Activated CD4-positive, CD25-positive, alpha-beta regulatory T cell treated with anti-CD3 and anti-CD28 coated beads, Interleukin-2, amount 50 U/mL, for 72 hours (primary cell): ENCODE measurements around the gene FDXR.
A peak's percentile ranks its signal among the peaks of the same experiment; 100 is the strongest.

Experiments
- DNase-seq: peaks from one replicate; pipeline ENCODE4 v3.0.0; 2021

The FDXR gene

DNA sequence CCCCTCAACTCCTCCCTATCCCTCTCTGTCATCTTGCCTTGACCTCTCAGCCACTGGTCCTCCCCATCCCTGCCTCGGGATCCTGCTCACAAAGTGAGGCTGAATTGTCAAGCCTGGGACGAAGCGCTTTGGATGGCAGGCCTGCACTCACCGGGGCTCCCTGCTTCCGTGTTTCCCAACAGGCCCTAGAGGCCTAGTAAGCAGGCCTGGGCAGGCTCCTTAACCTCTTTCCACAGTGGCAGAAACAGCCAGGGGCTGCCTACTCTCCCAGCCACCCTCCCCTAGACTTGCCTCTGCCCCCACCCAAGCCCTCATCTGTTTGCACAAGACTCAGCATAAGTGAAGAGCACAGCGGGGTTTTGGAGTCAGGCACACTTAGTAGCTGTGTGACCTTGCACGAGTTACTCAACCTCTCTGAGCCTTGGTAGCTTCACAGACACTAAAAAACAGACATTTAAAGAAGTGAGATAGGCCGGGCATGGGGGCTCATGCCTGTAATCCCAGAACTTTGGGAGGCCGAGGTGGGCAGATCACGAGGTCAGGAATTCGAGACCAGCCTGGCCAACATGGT is 25.7 kb upstream of the FDXR start:
- DNase-seq: no peak

DNA sequence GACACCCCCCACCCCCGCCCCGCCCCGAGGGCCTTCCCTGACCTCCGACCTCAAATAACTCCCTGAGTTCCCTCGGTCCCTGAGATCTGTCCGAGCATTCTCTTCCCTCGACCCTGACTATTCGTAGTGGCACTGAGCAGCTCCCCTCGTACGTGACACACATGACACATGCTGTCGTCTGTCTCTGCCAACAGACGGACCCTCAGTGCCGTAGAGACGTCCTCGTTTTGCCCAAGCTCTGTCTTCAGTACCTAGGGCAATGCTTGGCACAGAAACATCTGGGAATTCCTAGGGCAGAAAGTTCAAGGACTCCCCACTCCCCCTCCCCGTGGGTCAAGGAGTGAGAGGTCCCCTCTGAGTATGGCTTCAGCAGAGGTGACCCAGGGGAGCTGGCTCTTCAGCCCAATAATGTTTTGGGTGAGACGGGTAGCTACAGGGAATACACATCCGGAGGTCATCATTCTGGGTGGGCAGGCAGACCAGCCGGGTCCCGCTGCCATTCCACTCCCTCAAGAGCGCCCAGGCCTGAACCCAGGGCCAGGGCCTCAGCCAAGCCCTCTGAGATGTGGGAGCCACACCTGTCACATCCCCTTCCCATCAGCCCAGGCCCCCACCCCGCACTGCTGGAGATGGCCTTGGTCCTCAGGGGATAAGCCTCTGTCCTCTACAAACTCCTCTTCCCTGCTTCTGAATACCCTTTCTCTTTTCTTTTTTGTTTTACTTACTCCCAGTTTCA is 21.3 kb upstream of the FDXR start:
- DNase-seq: no peak

GRCh38 chr17:74892974-74893911 is 20.4 kb upstream of the FDXR start, which contains the start of gene FADS6:
Gene FADS6, minus strand, starts transcription at chr17:74893633. Its CDS starts 38 bp downstream, at chr17:74893595.
- no peak for DNase-seq

GRCh38 chr17:74892013-74892841 is 19.4 kb upstream of the FDXR start:
- DNase-seq: no peak

DNA sequence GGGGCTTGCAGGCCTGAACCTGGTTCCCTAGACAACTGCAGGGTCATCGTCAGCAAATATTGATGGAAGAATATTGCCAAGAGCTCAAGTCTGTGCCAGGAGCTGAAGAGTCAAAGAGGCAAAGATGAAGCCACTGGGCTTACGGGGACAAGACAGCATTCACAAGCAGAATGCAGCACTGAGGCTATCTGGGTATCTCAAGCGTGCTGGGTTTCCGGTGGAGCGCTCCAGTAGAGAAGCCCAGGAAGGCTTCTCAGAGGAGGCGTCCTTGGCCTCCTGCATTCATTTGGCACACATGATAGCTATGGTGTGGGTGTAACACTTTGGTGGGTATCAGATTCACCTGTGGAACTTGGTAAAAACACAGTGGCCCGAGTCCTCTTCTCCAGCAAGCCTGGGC is 17.8 kb upstream of the FDXR start:
- DNase-seq: no peak

DNA sequence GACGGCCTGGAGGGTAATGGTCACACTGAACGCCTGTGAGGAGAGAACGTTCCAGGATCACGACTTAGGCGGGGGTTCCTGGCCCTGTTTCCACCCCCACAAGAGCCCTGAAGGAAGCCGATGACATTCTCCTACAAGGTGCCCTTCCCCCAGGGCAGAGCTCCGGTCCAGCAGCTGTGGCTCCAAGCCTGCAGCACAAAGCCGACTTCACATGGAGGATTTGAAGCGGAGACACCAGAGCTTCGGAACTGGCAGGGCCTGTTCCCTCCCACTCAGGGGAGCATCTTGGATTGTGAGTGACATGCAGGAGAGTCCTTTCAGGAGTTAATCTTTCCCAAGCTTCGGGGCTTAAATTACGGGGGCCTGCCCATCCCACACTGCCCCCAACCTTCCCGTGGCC is 15.7 kb upstream of the FDXR start:
- DNase-seq: no peak

DNA sequence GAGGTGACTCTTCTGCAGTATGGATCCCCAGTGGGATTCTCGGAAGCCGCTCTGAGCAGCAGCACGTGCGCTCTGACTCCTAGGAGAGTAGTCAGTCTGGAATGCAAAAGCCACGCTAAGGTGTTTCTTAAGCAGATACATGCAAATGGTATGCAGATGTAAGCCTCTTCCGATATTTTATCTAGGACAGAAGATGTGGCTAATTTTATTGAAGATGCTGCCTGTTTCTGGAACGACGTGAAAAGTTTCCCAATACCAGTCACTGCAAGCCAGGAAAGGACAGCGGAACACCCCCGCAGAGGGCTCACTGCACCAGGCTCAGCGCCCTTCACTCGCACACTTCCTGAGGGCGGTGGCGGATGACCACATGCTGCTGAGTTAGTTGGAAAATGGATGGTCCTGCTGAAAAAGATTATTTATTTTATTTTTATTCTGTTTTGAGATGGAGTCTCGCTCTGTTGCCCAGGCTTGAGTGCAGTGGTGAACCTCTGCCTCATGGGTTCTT is 10.5 kb upstream of the FDXR start:
- DNase-seq: no peak

DNA sequence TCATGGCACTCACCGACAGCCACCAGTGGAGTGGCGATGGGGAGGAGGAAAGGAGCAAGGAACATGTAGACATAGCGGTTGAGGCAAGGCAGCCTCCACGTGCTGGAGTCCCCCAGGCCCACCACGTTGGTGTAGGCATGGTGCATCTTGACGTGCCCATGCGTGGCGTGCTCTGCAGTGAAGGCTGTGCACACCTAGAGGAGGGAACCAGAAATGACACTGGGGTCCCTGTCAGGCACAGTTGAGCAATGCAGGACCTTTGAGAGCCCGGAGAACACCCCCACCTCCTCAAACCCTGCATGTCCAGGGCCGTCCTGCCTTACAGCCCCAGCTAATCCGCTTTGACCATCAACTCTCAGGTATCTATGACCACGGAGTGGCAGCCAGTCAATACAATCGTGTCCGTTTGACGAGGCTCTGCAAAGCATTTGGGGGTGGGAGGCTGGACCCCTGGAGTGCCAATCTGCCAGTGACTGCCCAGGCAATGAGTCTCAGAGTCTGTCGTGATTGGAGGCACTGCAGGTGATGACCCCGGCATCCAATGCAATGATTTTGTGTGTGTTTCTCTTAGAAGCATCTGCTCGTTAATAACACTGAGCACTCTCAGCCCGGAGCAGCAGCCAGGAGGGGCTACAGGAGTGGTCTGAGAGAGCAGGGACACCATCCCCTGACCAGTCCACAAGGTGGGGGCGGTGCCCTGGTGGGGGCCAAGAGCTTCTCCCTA is 9.9 kb upstream of the FDXR start:
- DNase-seq: no peak

DNA sequence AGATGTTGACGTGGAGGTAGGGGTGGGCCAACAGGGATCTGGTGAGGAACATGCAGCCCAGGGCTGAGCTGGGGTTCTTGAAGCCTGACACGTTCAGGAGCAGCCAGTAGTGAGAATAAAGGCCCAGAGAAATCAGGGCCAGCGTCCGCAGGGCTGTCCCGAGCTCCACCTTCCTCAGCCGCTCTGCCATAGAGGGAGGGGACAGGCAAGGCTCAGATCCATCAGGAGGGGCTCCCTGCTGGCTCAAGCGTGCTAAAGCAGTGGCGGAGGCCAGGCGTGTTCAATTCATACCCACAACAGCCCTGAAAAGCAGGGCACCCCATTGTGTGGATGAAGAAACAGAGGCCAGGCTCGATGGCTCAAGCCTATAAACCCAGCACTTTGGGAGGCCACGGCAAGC is 8.3 kb upstream of the FDXR start:
- no peak for DNase-seq

GRCh38 chr17:74879308-74879707 is 6.5 kb upstream of the FDXR start:
- no peak for DNase-seq

- no peak for DNase-seq
Observed at GRCh38 chr17:74878658-74879057, 5.9 kb upstream of the FDXR start.

DNA sequence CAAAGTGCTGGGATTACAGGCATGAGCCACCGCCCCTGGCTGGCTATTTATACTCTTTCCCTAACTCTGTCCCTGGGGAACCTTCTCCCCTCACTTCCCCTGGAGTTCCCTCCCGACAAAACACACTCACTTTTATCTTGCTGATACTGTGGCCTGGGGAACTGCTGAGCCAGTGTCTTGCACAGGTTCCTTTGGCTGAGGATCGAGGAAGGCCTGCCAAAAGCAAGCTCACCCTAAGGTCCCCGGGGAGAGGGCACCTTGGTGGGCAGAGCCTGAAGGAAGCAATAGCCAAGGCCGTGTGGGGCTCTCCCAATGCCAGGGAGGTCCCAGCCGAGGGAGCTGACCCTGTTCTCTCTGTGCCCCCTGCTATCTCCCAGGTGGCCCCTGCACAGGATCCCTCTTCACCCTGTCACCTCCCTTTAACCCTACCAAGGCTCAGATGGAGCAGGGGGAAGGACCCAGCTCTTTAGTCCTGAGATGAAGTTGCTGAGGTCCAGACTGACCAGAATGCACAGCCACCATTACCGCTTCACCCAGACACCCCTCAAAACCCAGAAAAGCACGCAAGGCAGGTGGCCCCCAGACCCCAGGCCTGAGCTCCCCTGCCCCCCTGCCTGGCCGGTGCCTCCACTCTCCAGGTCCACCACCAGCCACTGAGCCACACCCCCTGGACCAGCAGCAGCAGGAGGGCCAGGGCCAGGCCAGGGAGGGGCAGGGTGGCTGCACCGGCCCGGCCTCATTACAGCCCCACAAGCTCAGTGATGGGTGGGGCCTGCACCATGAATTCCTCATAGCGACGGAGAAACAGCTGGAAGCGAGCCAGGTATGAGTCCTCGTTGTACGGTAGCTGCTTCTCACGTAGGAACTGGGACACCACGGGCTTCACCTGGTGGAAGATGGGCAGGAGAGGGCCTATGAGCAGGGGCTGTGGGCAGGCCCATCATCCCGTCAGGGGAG is 5.1 kb upstream of the FDXR start:
- DNase-seq: no peak

DNA sequence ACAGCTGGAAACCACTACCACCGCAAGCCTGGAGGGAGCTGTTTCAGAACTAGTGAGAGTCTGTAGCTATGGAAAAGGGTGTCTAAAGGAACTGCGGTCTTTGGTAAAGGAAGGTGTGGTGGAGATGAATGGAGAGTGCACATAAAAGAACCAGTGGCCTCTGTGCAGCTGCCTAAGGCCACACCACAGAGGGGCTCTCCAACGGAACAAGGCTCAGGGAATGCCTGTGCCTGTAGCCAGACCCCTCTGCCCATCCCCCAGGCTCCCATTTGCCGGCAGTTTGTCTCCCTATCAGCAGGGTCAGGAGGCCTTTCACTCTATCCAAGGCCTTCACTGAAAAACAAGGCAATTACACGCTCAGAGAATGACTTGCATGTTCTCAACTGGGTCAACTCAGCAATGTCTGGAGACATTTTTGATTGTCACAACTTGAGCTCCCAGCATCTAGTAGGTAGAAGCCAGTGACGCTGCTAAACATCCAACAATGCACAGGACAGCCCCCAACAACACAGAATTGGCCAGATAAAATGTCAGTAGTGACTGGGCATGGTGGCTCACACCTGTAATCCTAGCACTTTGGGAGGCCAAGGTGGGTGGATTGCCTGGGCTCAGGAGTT is 3.3 kb upstream of the FDXR start:
- DNase-seq: no peak

- no peak for DNase-seq
Observed at GRCh38 chr17:74875155-74875976, 2.6 kb upstream of the FDXR start.

DNA sequence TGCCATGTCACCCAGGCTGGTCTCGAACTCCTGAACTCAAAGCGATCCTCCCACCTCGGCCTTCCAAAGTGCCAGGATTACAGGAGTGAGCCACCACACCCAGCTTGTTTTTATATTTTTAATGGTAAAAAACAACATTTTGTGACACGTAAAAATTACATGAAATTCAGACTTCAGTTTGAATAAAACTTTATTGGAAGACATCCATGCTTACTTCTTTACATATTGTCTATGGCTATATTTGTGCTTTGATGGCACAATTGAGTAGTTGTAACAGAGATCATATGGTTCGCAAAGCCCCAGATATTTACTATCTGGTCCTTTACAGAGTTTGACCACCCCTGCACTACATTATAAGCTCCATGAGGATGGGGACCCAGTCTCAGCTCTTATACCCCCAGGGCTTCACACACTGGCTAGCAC is 1.8 kb upstream of the FDXR start:
- no peak for DNase-seq

DNA sequence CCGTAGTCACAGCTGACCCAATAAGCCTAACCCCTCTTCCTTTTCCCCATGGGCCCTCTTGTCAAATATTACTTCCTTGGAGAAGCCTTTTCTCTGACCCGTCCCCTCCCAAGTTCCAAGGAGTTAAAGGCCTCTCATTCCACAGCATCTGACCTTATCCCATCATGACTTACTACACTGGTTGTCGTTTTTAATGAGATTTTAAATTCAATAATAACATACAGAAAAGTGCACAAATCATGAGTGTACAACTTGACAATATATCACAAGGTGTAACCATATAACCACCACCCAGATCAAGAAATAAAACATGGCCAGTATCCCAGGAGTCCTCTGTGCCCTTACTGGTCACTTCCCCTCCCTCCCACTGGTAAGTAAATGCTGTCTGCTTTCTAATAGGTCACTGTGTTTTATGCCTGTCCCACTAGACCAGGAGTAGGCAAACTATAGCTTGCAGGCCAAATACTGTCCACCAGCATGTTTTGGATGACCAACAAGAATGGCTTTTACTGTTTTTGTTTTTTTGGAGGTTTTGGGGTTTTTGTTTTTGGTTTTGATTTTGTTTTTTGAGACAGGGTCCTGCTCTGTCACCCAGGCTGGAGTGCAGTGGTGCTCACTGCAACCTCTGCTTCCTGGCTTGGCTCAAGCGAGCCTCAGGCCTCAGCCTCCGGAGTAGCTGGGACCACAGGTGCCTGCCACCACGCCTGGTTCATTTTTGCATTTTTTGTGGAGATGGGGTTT is 1.2 kb upstream of the FDXR start:
- DNase-seq: no peak

DNA sequence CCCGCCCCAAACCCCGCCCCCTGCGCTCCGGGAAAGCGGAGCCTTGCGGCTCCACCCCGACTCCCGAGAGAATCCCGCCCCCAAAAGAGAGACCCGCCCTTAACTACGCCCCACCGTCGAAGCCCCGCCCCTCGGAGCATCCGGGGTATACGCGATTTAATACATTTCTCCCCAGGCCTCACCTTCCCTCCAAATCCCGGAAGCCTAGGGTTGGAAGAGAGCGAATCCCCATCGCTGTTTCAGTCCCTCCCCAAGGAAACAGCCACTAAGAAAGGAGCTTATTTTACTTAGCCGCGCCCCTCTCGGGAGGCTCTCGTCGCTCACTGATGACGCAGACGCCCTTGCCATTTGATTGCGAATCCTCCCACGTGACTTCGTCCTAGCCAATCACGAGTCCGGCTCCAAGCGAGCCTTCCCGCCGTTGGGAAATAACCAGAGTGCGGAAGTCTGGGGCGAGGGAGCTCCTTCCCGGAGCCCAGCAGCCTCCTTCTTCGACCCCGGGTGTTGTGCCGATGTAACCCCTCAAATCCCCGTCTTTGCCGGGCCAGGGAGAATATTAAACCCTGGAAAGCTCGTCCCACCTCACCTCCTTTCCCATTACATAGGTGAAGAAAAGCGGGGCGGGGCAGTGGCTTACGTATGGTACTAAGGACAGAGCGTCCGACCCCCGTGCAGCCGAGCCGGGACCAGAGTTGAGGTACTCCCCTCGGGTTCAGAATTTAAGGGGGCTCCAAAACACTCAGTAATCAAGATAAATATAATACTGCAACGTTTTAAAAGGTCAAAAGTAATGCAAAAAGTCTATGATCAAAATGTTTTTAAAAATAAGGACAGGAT is 461 bp upstream of the FDXR start:
- peak; percentile 95 for DNase-seq
